Right atrium auricular region (tissue), 2 donors: ENCODE data around the gene PP2D1. TPM values are rescaled to one million over a fixed set of nuclear protein-coding genes. Genes with fewer than 3 reads are reported as not detected.
"Not testable (repeated sequence)": the region's sequence is repeated elsewhere in the genome, so short reads cannot be mapped to it uniquely, and the experiment has no call there.

Experiments
- DNase-seq: peaks from one replicate; pipeline ENCODE4 v3.0.0-alpha.2; 2019; ENCODE audit warnings: low spot score
- H3K27ac ChIP-seq, 2 donors: fragments of 200-600 bp; sonication (generic); 1 replicate in 1 of 2; 2 replicates in 1 of 2; pipeline ENCODE4 v1.5.1; 2016 to 2019
- H3K27me3 ChIP-seq, 2 donors: fragments of 200-600 bp; sonication (generic); one replicate each; pipeline versions ENCODE4 v1.5.1 to v1.6.0; 2017 to 2019
- H3K36me3 ChIP-seq: fragments of 200-600 bp; sonication (generic); one replicate; pipeline ENCODE4 v1.5.1; 2016
- H3K4me1 ChIP-seq, 2 donors: fragments of 200-600 bp; sonication (generic); one replicate each; pipeline versions ENCODE4 v1.5.1 to v1.6.0; 2017 to 2019
- H3K4me3 ChIP-seq, 2 donors: fragments of 200-600 bp; sonication (generic); 1 replicate in 1 of 2; 2 replicates in 1 of 2; pipeline ENCODE4 v1.5.1; 2017 to 2019; ENCODE audit warnings: mild to moderate bottlenecking in 1 of 2, moderate library complexity in 1 of 2
- H3K9me3 ChIP-seq, 2 donors: fragments of 200-600 bp; sonication (generic); one replicate each; pipeline ENCODE4 v1.5.1; 2019
- CTCF ChIP-seq, 2 donors: fragments of 200-600 bp; sonication (generic); IDR thresholded peaks; one replicate each; pipeline ENCODE4 v1.5.1; 2019; ENCODE audit warnings: antibody characterized with exemption in 2 of 2
- total RNA-seq, 2 donors: library from RNA; depleted of rRNA; stranded (reverse); fragments of >200 nt; gene quantifications; one replicate each; pipeline ENCODE4 v1.1.0, GENCODE V29; 2016

The PP2D1 gene
- total RNA-seq, 2 donors from 2014 or later, result not detected

DNA sequence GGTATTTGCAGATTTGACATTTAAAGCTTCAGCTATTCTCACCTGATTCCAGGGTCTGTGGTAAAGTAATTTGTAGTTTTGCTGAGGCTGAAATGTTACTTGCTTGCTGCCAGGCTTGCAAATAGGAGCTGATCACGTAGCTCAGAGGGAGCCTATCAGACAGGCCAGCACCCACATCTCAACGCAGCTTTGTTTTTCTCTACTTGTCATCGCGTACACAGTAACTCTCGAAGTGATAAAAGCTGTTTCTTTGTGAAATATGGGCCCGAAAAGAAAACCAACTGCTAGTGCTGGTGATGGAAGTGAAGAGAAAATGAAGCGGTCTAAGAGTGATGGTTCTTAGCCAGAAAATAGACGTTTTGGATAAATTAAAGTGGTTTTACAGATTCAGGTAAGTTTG, 41.7 kb downstream of the PP2D1 start:
- DNase-seq, result no peak
- no peak overlapping the region for H3K27ac ChIP-seq

GRCh38 chr3:19967812-19968211, 44.3 kb downstream of the PP2D1 start:
- Histone ChIP-seq H3K4me1 (peaks cover 0 to 19% of the 10 kb centered on the region in 2 donors), H3K4me3 (no peak overlapping the region), H3K27me3 (no peaks in the 10 kb centered on the region), H3K36me3 (peaks cover 5% of the 10 kb centered on the region), H3K9me3 (no peaks in the 10 kb centered on the region), H3K27ac (no peak overlapping the region)
- no peak for TF ChIP-seq CTCF (IDR thresholded peaks at IDR 0.05)
- DNase-seq, result no peak

More for the DNA sequence above, 41.7 kb downstream of the PP2D1 start:
- no peaks in the 10 kb centered on the region for H3K27me3 ChIP-seq
- peaks cover 19% of the 10 kb centered on the region for H3K36me3 ChIP-seq
- no peak overlapping the region for H3K4me3 ChIP-seq
- no peaks in the 10 kb centered on the region for H3K9me3 ChIP-seq
- TF ChIP-seq CTCF (IDR thresholded peaks at IDR 0.05), result no peak
- H3K4me1 ChIP-seq, result peaks cover 0 to 17% of the 10 kb centered on the region in 2 donors

DNA sequence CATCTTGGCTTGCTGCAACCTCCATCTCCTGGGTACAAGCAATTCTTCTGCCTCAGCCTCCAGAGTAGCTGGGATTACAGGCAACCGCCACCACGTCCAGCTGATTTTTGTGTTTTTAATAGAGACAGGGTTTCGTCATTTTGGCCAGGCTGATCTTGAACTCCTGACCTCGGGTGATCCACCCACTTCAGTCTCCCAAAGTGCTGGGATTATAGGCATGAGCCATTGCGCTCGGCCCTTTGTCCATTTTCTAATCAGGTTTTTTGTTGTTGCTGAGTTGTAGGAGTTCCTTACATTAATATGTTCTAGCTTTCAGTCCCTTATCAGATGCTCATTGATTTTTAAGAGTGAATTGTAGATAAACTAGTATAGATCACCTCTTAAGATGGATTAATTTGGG, 44.9 kb downstream of the PP2D1 start:
- DNase-seq, result no peak
- peaks cover 5% of the 10 kb centered on the region for H3K36me3 ChIP-seq
- H3K27ac ChIP-seq, result no peak overlapping the region
- no peaks in the 10 kb centered on the region for H3K27me3 ChIP-seq
- H3K9me3 ChIP-seq, result no peaks in the 10 kb centered on the region
- H3K4me1 ChIP-seq, result peaks cover 0 to 25% of the 10 kb centered on the region in 2 donors
- TF ChIP-seq CTCF (IDR thresholded peaks at IDR 0.05), result no peak
- no peak overlapping the region for H3K4me3 ChIP-seq

DNA sequence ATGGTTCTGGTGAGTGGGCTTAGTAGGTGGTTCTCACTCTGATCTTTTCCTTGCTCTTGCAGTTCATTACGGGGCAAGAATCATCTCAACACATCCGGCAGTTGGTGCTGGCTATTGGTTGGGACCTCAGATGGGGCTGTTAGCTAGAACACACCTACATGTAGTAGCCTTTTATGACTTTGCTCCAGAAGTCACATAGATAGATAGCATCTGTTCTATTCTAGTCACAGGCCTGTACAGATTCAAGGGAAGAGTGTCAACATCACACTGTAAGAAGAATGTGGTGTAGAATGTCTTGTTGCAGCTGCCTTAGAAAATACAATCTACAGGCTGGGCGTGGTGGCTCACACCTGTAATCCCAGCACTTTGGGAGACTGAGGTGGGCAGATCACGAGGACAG, 50.1 kb downstream of the PP2D1 start:
- TF ChIP-seq CTCF (IDR thresholded peaks at IDR 0.05), result no peak

DNA sequence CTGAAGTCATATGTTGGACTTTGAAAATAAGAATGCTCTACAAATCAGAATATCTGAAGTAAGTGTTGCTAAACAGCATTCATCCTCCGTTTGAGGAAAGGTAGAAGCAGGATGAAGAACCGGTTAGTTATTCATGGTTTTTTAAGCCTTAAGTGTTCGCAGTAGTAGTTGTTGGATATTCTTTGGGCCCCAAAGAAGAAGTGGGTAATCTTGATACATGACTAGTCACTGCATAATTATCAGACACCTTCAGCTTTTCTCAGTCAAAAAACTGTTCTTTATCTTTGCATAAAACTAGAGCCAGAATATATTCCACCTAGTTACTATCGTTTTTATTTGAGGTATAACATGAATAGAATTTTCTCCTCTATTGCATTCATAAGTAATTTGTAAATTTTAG, 51.4 kb downstream of the PP2D1 start:
- peaks cover 0 to 15% of the 10 kb centered on the region in 2 donors for H3K4me1 ChIP-seq
- no peak overlapping the region for H3K27ac ChIP-seq
- no peak overlapping the region for H3K4me3 ChIP-seq
- no peak for DNase-seq
- no peaks in the 10 kb centered on the region for H3K36me3 ChIP-seq
- H3K27me3 ChIP-seq, result no peaks in the 10 kb centered on the region
- no peaks in the 10 kb centered on the region for H3K9me3 ChIP-seq
- TF ChIP-seq CTCF (IDR thresholded peaks at IDR 0.05), result no peak

More for the DNA sequence above, 50.1 kb downstream of the PP2D1 start:
- H3K4me1 ChIP-seq, result peaks cover 0 to 18% of the 10 kb centered on the region in 2 donors
- H3K27ac ChIP-seq, result no peak overlapping the region
- H3K4me3 ChIP-seq, result no peak overlapping the region
- DNase-seq, result no peak
- H3K36me3 ChIP-seq, result no peaks in the 10 kb centered on the region
- H3K9me3 ChIP-seq, result no peaks in the 10 kb centered on the region
- no peaks in the 10 kb centered on the region for H3K27me3 ChIP-seq

DNA sequence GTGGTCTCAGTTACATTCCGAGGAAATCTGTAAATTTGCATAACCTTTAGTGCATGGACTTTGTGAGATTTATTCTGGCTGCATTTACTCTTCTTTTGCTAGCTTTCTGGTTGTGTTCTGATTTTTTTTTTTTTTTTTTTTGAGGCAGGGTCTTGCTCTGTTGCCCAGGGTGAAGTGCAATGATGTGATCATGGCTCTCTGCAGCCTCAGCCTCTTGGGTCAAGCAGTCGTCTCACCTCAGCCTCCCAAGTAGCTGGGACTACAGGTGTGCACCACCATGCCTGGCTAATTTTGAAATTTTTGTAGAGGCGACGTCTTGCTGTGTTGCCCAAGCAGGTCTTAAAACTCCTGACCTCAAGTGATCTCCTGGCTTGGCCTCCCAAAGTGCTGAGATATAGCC, 52.6 kb downstream of the PP2D1 start:
- no peak overlapping the region for H3K27ac ChIP-seq
- no peak for DNase-seq
- H3K27me3 ChIP-seq, result no peaks in the 10 kb centered on the region
- H3K36me3 ChIP-seq, result no peaks in the 10 kb centered on the region
- H3K4me1 ChIP-seq, result peaks cover 0 to 13% of the 10 kb centered on the region in 2 donors
- no peak for TF ChIP-seq CTCF (IDR thresholded peaks at IDR 0.05)
- no peaks in the 10 kb centered on the region for H3K9me3 ChIP-seq
- H3K4me3 ChIP-seq, result no peak overlapping the region

DNA sequence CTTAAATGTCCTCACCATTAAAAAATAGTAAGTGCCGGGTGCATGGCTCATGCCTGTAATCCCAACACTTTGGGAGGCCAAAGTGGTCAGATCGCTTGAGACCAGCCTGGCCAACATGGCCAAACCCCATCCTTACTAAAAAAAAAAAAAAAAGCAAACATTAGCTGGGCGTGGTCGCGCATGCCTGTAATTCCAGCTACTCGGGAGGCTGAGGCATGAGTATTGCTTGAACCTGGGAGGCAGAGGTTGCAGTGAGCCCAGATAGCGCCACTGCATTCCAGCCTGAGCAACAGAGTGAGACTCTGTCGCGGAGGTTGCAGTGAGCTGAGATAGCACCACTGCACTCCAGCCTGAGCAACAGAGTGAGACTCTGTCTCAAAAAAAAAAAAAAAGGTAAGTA, 54.7 kb downstream of the PP2D1 start:
- H3K27ac ChIP-seq, DNase-seq, H3K4me3 ChIP-seq, H3K36me3 ChIP-seq, H3K9me3 ChIP-seq, H3K27me3 ChIP-seq: not testable (repeated sequence)
- peaks cover 0 to 18% of the 10 kb centered on the region in 2 donors for H3K4me1 ChIP-seq
